SJSA1 (cell line): ENCODE results near the gene ANGPTL4. TPM values are rescaled to one million over a fixed set of nuclear protein-coding genes. Genes with fewer than 3 reads are reported as not detected.
"Not testable (repeated sequence)": the region's sequence is repeated elsewhere in the genome, so short reads cannot be mapped to it uniquely, and the experiment has no call there.

Experiments
- DNase-seq, 2 experiments: peaks; one replicate each; pipeline ENCODE4 v3.0.0-alpha.2; 2015 to 2020; ENCODE audit warnings: low spot score in 2 of 2, low read depth in 1 of 2
- H3K27ac ChIP-seq: fragments of 250-450 bp; sonication (Bioruptor Pico); 2 replicates; pipeline ENCODE4 v1.5.1; 2020; ENCODE audit warnings: mild to moderate bottlenecking, moderate library complexity
- H3K27me3 ChIP-seq: fragments of 250-450 bp; sonication (Bioruptor Pico); replicated peaks from 2 replicates; pipeline ENCODE4 v1.5.1; 2020; ENCODE audit warnings: mild to moderate bottlenecking, moderate library complexity
- H3K36me3 ChIP-seq: fragments of 250-450 bp; sonication (Bioruptor Pico); 2 replicates; pipeline ENCODE4 v1.5.1; 2020; ENCODE audit warnings: mild to moderate bottlenecking
- H3K4me1 ChIP-seq: fragments of 250-450 bp; sonication (Bioruptor Pico); replicated peaks from 2 replicates; pipeline ENCODE4 v1.6.1; 2021; ENCODE audit warnings: mild to moderate bottlenecking
- H3K4me3 ChIP-seq: fragments of 250-450 bp; sonication (Bioruptor Pico); 2 replicates; pipeline ENCODE4 v1.5.1; 2020; ENCODE audit warnings: mild to moderate bottlenecking
- H3K9me3 ChIP-seq: fragments of 250-450 bp; sonication (Bioruptor Pico); replicated peaks from 2 replicates; pipeline ENCODE4 v1.5.1; 2020; ENCODE audit warnings: mild to moderate bottlenecking
- total RNA-seq: library from RNA; depleted of rRNA; stranded (reverse); fragments of >200 nt; shearing (Covaris generic); gene quantifications from 2 replicates; pipeline ENCODE4 v1.2.3, GENCODE V29; 2014

Gene ANGPTL4
- total RNA-seq, 1 experiment from 2014 or later, result 3.4 TPM

- not testable (repeated sequence) for H3K36me3 ChIP-seq, H3K27me3 ChIP-seq, H3K4me1 ChIP-seq, DNase-seq, H3K27ac ChIP-seq, H3K9me3 ChIP-seq, H3K4me3 ChIP-seq
Observed at GRCh38 chr19:8384569-8384968, 20.6 kb downstream of the ANGPTL4 start.

DNA sequence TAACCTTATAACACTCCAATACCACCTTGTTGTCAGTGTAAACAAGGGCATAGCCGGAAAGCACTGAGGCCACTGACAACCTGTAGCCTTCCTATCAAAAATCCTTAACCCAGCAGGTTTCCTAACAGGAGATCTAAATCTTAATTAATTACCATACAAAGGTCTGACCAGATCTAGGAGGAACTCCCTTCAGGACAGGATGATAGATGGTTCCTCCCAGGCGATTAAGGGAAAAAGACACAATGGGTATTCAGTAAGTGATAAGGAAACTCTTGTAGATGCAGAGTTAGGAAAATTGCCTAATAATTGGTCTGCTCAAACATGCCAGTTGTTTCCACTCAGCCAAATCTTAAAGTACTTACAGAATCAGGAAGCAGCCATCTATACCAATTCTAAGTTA is 21.1 kb downstream of the ANGPTL4 start:
- not testable (repeated sequence) for H3K27me3 ChIP-seq, H3K9me3 ChIP-seq, H3K4me3 ChIP-seq, H3K4me1 ChIP-seq, DNase-seq, H3K36me3 ChIP-seq, H3K27ac ChIP-seq

DNA sequence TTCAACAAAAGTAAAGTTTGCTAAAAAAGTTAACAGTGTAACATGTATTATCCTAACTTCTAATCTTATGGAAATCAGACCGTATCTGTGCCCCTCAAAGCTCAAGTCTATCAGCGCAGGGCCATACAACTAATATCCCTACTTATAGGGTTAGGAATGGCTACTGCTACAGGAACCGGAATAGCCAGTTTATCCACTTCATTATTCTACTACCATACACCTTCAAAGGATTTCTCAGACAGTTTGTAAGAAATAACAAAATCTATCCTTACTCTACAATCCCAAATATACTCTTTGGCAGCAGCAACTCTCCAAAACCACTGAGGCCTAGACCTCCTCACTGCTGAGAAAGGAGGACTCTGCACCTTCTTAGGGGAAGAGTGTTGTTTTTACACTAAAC is 21.6 kb downstream of the ANGPTL4 start:
- H3K9me3 ChIP-seq, H3K36me3 ChIP-seq, H3K4me3 ChIP-seq, H3K4me1 ChIP-seq, H3K27me3 ChIP-seq, DNase-seq, H3K27ac ChIP-seq: not testable (repeated sequence)

DNA sequence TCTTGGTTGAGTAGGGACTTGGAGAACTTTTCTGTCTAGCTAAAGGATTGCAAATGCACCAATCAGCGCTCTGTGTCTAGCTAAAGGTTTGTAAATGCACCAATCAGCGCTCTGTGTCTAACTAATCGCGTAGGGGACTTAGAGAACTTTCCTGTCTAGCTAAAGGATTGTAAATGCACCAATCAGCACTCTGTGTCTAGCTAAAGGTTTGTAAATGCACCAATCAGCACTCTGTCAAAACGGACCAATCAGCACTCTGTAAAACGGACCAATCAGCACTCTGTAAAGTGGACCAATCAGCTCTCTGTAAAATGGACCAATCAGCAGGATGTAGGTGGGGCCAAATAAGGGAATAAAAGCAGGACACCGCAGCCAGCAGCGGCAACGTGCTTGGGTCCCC is 22.5 kb downstream of the ANGPTL4 start:
- H3K4me3 ChIP-seq, H3K4me1 ChIP-seq, H3K9me3 ChIP-seq, H3K27me3 ChIP-seq, H3K36me3 ChIP-seq, H3K27ac ChIP-seq, DNase-seq: not testable (repeated sequence)

DNA sequence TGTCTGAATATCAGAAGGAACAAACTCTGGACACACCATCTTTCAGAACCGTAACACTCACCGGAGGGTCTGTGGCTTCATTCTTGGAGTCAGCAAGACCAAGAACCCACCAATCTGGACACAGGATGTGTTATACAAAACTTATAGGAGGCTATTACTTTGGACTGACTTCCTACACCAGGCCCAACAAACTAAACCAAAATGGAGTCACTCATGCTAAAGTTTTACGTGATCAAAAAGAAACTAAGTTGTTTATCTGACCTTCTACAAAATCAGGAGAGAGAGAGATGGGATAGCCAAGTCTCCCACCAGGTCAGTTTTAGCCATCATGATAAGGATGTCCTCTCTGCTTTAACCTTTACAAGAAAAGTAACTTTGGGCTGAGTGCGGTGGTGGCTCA is 23.0 kb downstream of the ANGPTL4 start:
- no peak for DNase-seq
- Histone ChIP-seq H3K36me3 (peaks cover 7% of the 10 kb centered on the region), H3K27ac (no peak overlapping the region), H3K4me1 (peaks cover 7% of the 10 kb centered on the region), H3K4me3 (no peak overlapping the region), H3K9me3 (no peaks in the 10 kb centered on the region), H3K27me3 (no peaks in the 10 kb centered on the region)

DNA sequence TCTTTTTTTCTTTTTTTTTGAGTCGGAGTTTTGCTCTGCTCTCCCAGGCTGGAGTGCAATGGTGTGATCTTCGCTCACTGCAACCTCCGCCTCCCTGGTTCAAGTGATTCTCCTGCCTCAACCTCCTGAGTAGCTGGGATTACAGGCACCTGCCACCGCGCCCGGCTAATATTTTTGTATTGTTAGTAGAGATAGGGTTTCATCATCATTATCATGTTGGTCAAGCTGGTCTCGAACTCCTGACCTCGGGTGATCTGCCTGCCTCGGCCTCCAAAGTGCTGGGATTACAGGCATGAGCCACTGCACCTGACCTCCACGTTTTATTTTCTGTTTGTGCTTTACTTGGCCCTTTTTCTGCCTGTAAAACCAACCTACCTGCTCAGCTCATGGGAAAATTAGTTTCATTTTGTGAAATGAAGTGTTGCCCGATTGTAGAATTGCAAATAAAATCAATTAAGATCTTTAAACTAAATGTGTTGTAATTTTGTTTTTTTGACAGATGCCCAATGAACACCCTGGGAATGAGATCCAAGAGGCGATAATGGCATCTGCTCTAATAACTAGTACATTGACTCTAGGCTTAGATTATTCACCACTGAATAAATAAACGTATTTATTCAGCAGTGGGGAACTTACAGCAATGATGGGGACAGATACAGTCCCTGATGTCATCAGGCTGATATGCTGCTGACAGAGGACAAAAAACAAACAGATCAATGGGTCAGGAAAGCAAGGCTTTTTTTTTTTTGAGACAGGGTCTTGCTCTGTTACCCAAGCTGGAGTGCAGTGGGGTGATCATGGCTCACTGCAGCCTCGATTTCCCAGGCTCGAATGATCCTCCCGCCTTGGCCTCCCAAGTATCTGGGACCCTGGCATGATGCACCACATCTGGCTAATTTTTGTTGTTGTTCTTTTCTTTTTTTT is 24.0 kb downstream of the ANGPTL4 start:
- H3K27me3 ChIP-seq, result no peaks in the 10 kb centered on the region
- peaks cover 7% of the 10 kb centered on the region for H3K36me3 ChIP-seq
- H3K4me1 ChIP-seq, result peaks cover 7% of the 10 kb centered on the region
- H3K9me3 ChIP-seq, result no peaks in the 10 kb centered on the region
- H3K27ac ChIP-seq, result no peak overlapping the region
- H3K4me3 ChIP-seq, result no peak overlapping the region
- DNase-seq, result no peak

DNA sequence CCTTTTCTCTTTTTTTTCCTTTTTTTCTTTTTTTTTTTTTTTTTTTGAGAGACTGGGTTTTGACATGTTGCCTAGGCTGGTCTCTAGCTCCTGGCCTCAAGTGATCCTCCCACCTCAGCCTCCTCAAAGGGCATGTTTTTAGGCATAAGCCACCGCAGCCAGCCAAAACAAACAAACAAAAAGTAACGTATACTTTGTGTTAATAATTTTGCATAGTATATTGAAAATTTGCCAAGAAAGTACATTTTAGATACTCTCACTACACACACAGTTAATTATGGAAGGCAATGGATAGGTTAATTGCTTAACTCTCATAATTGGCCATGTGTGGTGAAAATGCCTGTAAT is 24.6 kb downstream of the ANGPTL4 start:
- no peak overlapping the region for H3K4me3 ChIP-seq
- H3K4me1 ChIP-seq, result peaks cover 7% of the 10 kb centered on the region
- DNase-seq, result no peak
- H3K27me3 ChIP-seq, result no peaks in the 10 kb centered on the region
- H3K27ac ChIP-seq, result no peak overlapping the region
- H3K36me3 ChIP-seq, result peaks cover 7% of the 10 kb centered on the region
- no peaks in the 10 kb centered on the region for H3K9me3 ChIP-seq

DNA sequence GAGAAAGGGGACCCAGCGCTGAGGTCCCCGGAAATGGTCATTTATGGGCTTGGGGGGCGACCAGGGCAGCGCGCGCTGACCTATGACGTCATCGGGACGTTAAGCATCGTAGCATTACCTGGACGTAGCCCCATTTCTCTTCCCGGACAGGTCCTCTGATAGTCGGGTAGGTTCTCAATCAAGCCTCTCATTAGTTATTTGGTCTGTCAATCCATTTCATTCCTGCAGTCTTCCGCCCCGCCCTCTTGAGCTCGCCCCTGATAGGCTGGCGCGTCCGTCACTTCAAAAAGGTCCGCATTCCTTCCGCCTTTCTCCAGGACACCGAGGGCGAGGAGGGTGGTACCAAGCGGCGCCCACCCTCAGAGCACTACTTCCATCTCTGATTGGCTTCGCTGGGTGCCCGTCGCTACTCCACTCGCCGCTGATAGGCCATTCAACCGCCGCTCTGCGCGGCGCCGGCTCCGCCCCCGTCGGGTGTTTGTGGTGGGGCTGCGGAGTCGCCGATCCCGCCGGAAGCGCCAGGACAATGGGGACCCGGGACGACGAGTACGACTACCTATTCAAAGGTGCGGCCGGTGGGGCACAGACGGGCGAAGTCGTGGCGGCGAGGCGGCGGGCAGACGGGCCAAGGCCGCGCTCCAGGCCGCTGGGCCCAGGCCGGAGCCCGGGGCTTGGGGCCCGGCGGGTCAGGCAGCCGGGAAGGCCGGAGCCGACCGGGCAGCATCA is 26.1 kb downstream of the ANGPTL4 start, which contains the start of gene RAB11B:
TSS of gene RAB11B (plus strand) at position 470 of the 726 bp plus-strand sequence. CDS start at position 527, 57 bp downstream.
- Histone ChIP-seq H3K4me1 (peaks cover 18% of the 10 kb centered on the region), H3K4me3 (peak within 1 kb of the TSS; percentile 94), H3K9me3 (no peaks in the 10 kb centered on the region), H3K36me3 (peaks cover 11% of the 10 kb centered on the region), H3K27ac (peak within 1 kb of the TSS; percentile 100), H3K27me3 (no peaks in the 10 kb centered on the region)
- peak; percentile 99 to 100 for DNase-seq

GRCh38 chr19:8390617-8390981 is 26.6 kb downstream of the ANGPTL4 start:
- Histone ChIP-seq H3K36me3 (peaks cover 15% of the 10 kb centered on the region), H3K27me3 (no peaks in the 10 kb centered on the region), H3K27ac (peak overlapping the region; percentile 100), H3K9me3 (no peaks in the 10 kb centered on the region), H3K4me3 (peak overlapping the region; percentile 94), H3K4me1 (peaks cover 24% of the 10 kb centered on the region)
- peak; percentile 70 to 96 for DNase-seq

DNA sequence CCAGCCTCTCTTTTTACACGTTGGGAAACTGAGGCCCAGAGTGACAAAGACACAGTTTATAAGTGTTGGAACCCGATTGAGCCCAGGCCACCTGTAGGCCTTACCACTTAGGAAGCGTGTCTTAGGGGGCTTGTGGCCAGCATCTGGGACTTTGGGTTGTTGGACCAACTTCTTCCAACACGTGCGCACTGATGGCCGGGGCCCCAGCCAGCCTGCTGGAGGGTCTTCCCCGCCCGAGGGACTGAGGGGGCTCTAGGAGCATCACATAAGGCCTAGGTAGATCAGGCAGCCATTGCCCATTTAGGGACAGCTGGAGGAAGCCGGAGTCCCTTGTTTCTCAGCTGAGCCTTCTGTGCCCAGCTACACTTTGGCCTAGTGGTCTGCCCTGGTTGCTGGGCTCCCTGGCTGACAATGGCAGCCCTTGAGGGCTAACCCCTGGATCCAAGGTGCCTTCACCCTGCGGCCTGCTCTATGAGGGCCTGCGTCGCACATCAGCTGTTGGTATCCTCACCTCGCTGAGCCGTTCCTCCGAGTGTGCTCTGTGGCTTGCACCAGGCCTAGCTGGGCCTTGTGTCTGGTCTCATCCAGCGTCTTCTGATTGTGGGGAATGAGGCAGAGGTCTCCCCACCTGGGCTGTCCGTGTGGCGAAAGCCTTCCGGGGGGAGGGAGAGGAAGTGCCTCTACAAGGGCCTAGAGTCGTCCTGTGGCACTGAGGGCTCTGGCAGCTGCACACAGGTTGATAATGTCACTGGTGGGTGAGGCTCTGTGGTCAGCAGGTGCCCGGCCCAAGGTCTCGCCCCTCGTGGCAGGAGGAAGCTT is 27.5 kb downstream of the ANGPTL4 start:
- no peaks in the 10 kb centered on the region for H3K27me3 ChIP-seq
- H3K4me1 ChIP-seq, result peaks cover 26% of the 10 kb centered on the region
- peak overlapping the region; percentile 15 for H3K4me3 ChIP-seq
- peaks cover 17% of the 10 kb centered on the region for H3K36me3 ChIP-seq
- H3K27ac ChIP-seq, result no peak overlapping the region
- no peaks in the 10 kb centered on the region for H3K9me3 ChIP-seq
- no peak for DNase-seq

DNA sequence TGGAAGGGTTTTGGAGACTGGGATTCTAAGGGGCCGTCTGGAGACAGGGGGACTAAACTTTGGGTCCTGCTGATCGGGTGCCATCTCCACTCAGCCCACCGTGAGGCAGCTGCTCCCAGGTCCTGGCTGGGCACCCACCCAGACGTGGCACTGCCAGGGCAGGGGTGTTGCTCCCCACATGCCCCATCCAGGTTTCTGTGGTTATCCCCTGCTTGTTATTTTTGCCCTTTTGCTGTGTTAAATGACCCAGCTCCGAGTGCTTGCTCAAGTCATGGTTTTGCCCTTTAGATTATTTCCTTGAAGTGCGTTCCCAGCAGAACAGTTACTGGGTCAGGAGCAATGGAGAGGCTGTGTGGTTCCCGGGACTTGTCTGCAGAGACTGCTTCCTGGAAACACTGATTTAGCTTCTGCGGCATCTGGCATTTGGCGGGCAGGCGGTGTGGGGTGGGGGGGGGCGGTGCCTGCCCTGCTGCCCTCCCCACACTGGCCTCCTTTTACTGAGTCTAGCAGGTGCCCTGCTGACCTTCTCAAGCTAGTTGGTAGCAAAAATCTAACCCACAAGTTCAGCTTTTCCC is 28.1 kb downstream of the ANGPTL4 start:
- H3K27me3 ChIP-seq, result no peaks in the 10 kb centered on the region
- H3K36me3 ChIP-seq, result peaks cover 21% of the 10 kb centered on the region
- H3K4me3 ChIP-seq, result no peak overlapping the region
- H3K9me3 ChIP-seq, result 0 out of 2 replicates have a peak, but pooled peaks cover 2% of the 10 kb centered on the region
- no peak overlapping the region for H3K27ac ChIP-seq
- DNase-seq, result no peak
- H3K4me1 ChIP-seq, result peaks cover 29% of the 10 kb centered on the region

DNA sequence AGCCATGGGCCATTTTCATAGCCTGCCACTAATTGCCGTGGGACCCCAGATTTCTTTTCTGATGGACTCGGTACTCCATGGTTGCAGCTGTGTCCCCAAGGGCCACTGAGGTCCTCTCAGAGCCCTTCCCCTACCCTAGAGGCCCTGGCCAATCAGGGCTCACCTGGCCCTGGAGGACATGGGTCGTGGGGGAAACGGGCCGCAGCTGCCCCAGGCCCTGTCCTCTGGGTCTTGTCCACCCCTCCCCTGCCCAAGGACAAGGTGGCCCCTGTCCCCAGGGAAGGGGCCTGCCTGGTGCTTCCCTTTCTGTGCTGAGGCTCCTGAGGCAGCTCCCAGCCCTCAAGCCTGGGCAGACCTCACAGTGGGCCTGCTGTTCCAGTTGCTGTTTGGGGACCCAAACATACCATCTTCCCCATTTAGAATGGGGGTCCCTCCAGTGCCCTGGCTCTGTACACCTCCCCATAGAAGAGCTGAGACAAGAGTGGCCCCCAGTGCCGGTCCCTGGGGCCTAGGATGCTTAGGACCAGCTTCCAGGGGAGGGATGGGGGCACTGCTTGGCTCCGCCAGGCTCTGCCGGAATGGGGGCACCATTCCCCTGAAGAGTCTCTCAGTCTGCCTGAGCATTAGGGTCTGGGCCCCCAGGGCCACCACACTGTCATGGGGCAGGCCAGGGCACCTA is 29.4 kb downstream of the ANGPTL4 start:
- no peaks in the 10 kb centered on the region for H3K27me3 ChIP-seq
- H3K9me3 ChIP-seq, result 0 out of 2 replicates have a peak, but pooled peaks cover 2% of the 10 kb centered on the region
- no peak overlapping the region for H3K27ac ChIP-seq
- no peak overlapping the region for H3K4me3 ChIP-seq
- H3K4me1 ChIP-seq, result peaks cover 29% of the 10 kb centered on the region
- no peak for DNase-seq
- peaks cover 27% of the 10 kb centered on the region for H3K36me3 ChIP-seq

DNA sequence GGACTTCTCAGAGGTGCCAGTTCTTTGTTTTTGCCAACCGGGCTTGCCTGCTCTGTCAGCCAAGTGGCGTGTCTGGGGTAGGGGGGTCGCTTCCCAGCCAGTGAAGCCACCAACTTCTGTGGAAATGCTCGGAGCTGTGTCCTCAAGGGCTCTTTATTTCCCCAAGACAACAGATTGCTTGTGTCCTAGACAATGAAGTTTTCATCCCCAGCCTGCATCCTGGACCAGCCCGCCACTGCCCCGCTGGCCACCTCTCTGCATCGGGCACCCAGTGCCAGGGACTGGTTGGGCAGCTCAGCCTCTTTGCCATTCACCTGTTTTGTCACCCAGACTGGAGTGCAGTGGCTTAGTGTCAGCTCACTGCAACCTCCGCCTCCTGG is 29.9 kb downstream of the ANGPTL4 start:
- no peak for DNase-seq
- peaks cover 29% of the 10 kb centered on the region for H3K4me1 ChIP-seq
- no peak overlapping the region for H3K27ac ChIP-seq
- H3K27me3 ChIP-seq, result no peaks in the 10 kb centered on the region
- peaks cover 29% of the 10 kb centered on the region for H3K36me3 ChIP-seq
- no peak overlapping the region for H3K4me3 ChIP-seq
- 0 out of 2 replicates have a peak, but pooled peaks cover 2% of the 10 kb centered on the region for H3K9me3 ChIP-seq
